HG03521 (cell line): ENCODE data around the gene SAMD4A.

ENCODE experiments used
- ATAC-seq: cut with Tn5 transposase; IDR thresholded peaks from one replicate; pipeline ENCODE4 v1.9.1; 2021; ENCODE audit warnings: mild to moderate bottlenecking, moderate library complexity; ENCODE audit not compliant: unreplicated experiment

Gene SAMD4A

GRCh38 chr14:54675236-54676128 is 108.6 kb downstream of the SAMD4A start:
- ATAC-seq = no peak

GRCh38 chr14:54676812-54677708 is 110.1 kb downstream of the SAMD4A start:
- no peak for ATAC-seq

- no peak for ATAC-seq
Measured at GRCh38 chr14:54680651-54681050, 113.7 kb downstream of the SAMD4A start.

- ATAC-seq = no peak
Measured at GRCh38 chr14:54681811-54682261, 114.9 kb downstream of the SAMD4A start.

GRCh38 chr14:54682578-54682977 is 115.7 kb downstream of the SAMD4A start:
- ATAC-seq = no peak

GRCh38 chr14:54683882-54684794 is 117.2 kb downstream of the SAMD4A start:
- no peak for ATAC-seq

- ATAC-seq = no peak
Measured at GRCh38 chr14:54685286-54685845, 118.4 kb downstream of the SAMD4A start.

- no peak for ATAC-seq
Measured at GRCh38 chr14:54686219-54686870, 119.4 kb downstream of the SAMD4A start.

GRCh38 chr14:54686871-54687749 is 120.2 kb downstream of the SAMD4A start:
- no peak for ATAC-seq

- no peak for ATAC-seq
Measured at GRCh38 chr14:54687750-54688119, 120.8 kb downstream of the SAMD4A start.

- ATAC-seq = no peak
Measured at GRCh38 chr14:54688229-54688628, 121.3 kb downstream of the SAMD4A start.

- ATAC-seq = no peak
Measured at GRCh38 chr14:54689928-54690327, 123.0 kb downstream of the SAMD4A start.

- ATAC-seq = no peak
Measured at GRCh38 chr14:54690887-54691286, 124.0 kb downstream of the SAMD4A start.

GRCh38 chr14:54691525-54692283 is 124.8 kb downstream of the SAMD4A start:
- peak; percentile 41 for ATAC-seq

- no peak for ATAC-seq
Measured at GRCh38 chr14:54692284-54692772, 125.4 kb downstream of the SAMD4A start.

- ATAC-seq = no peak
Measured at GRCh38 chr14:54693761-54694160, 126.8 kb downstream of the SAMD4A start.

GRCh38 chr14:54695196-54695595 is 128.3 kb downstream of the SAMD4A start:
- ATAC-seq = no peak

GRCh38 chr14:54697001-54697400 is 130.1 kb downstream of the SAMD4A start:
- ATAC-seq = no peak
